B cell (primary cell): Measurements from ENCODE around the gene THADA. TPM values are rescaled to one million over a fixed set of nuclear protein-coding genes. Genes with fewer than 3 reads are reported as not detected.

ENCODE experiments used
- ATAC-seq: fragments of 200-7000 bp; cut with Tn5 transposase; one replicate; pipeline ENCODE4 v1.10.0; 2021; ENCODE audit warnings: low read depth, mild to moderate bottlenecking, moderate number of reproducible peaks, moderate library complexity
- CTCF ChIA-PET: fragments of 350-600 bp; sonication (Branson Sonifier 250); formaldehyde crosslinking; loops from one replicate; lab custom pipeline; 2021; ENCODE audit warnings: antibody characterized with exemption, inconsistent platforms; lab: Charles Lee
- POLR2A ChIA-PET: fragments of 350-600 bp; sonication (Branson Sonifier 250); formaldehyde crosslinking; loops from one replicate; lab custom pipeline; 2021; ENCODE audit warnings: antibody characterized with exemption; lab: Charles Lee
- DNase-seq: peaks from one replicate; pipeline ENCODE4 v3.0.0; 2013
- H2AFZ ChIP-seq: 2 replicates; pipeline ENCODE4 v1.6.1; 2012; ENCODE audit warnings: mild to moderate bottlenecking, low read depth, low read length; ENCODE audit not compliant: insufficient read depth, poor library complexity, severe bottlenecking
- H3K27ac ChIP-seq, 2 donors: 1 replicate in 1 of 2; 2 replicates in 1 of 2; pipeline ENCODE4 v1.5.1; 2012 to 2013; ENCODE audit warnings: low read length in 2 of 2, mild to moderate bottlenecking in 2 of 2, moderate library complexity in 1 of 2
- H3K27me3 ChIP-seq, 4 experiments: fragments of 200-600 bp in 1 of 4; sonication (generic) in 1 of 4; replicated peaks in 1 of 4; 1 replicate in 2 of 4; 2 replicates in 2 of 4; pipeline versions ENCODE4 v1.6.1 to v1.7.0; 2013 to 2016; ENCODE audit warnings: low read length in 3 of 4, mild to moderate bottlenecking in 2 of 4, mixed read lengths in 1 of 4, moderate library complexity in 1 of 4; ENCODE audit not compliant: insufficient read depth in 4 of 4, control insufficient read depth in 3 of 4; ENCODE audit errors: control extremely low read depth in 1 of 4
- H3K36me3 ChIP-seq, 2 experiments: replicated peaks in 1 of 2; 1 replicate in 1 of 2; 2 replicates in 1 of 2; pipeline versions ENCODE4 v1.6.1 to v1.7.1; 2013; ENCODE audit warnings: low read length in 1 of 2; ENCODE audit not compliant: insufficient read depth in 2 of 2, control insufficient read depth in 1 of 2; ENCODE audit errors: control extremely low read depth in 1 of 2, extremely low read depth in 1 of 2
- H3K4me1 ChIP-seq, 2 donors: fragments of 200-600 bp in 1 of 2; sonication (generic) in 1 of 2; 1 replicate in 1 of 2; 2 replicates in 1 of 2; pipeline versions ENCODE4 v1.5.1 to v1.6.1; 2013 to 2017; ENCODE audit warnings: low read length in 2 of 2; ENCODE audit not compliant: control insufficient read depth in 2 of 2, insufficient read depth in 2 of 2
- H3K4me2 ChIP-seq: replicated peaks from 2 replicates; pipeline ENCODE3; 2012; ENCODE audit warnings: mild to moderate bottlenecking, low read depth, low read length; ENCODE audit not compliant: poor library complexity, severe bottlenecking
- H3K4me3 ChIP-seq, 5 experiments: fragments of 200-600 bp in 1 of 5; sonication (generic) in 1 of 5; 1 replicate in 3 of 5; 2 replicates in 2 of 5; pipeline versions ENCODE4 v1.5.1 to v1.7.0; 2011 to 2016; ENCODE audit warnings: low read length in 4 of 5, mild to moderate bottlenecking in 4 of 5, low read depth in 2 of 5, control low read depth in 1 of 5, moderate library complexity in 1 of 5; ENCODE audit not compliant: insufficient read depth in 1 of 5; ENCODE audit errors: control extremely low read depth in 1 of 5, extremely low read depth in 1 of 5
- H3K79me2 ChIP-seq: fragments of 200-600 bp; sonication (generic); one replicate; pipeline ENCODE4 v1.6.0; 2016; ENCODE audit warnings: low read length; ENCODE audit not compliant: control insufficient read depth, insufficient read depth
- H3K9ac ChIP-seq: fragments of 200-600 bp; sonication (generic); 2 replicates; pipeline ENCODE4 v1.6.1; 2017; ENCODE audit warnings: mild to moderate bottlenecking, low read length, moderate library complexity
- H3K9me3 ChIP-seq, 3 donors: one replicate each; pipeline versions ENCODE4 v1.6.1 to v1.7.1; 2013; ENCODE audit warnings: low read length in 2 of 3; ENCODE audit not compliant: control insufficient read depth in 2 of 3, insufficient read depth in 1 of 3; ENCODE audit errors: control extremely low read depth in 1 of 3
- H4K20me1 ChIP-seq: 2 replicates; pipeline ENCODE4 v1.6.0; 2012; ENCODE audit warnings: mild to moderate bottlenecking, low read length; ENCODE audit not compliant: insufficient read depth, control insufficient read depth, poor library complexity, severe bottlenecking
- H3K27ac Mint-ChIP-seq: one replicate; pipeline ENCODE4 v1.8.0; 2021; ENCODE audit warnings: mixed read lengths
- H3K27me3 Mint-ChIP-seq: one replicate; pipeline ENCODE4 v1.8.0; 2021; ENCODE audit warnings: mixed read lengths
- H3K4me1 Mint-ChIP-seq: one replicate; pipeline ENCODE4 v1.8.0; 2021; ENCODE audit warnings: mixed read lengths
- H3K4me3 Mint-ChIP-seq: one replicate; pipeline ENCODE4 v1.8.0; 2021; ENCODE audit warnings: mixed read lengths
- H3K9me3 Mint-ChIP-seq: one replicate; pipeline ENCODE4 v1.8.0; 2022; ENCODE audit warnings: mixed read lengths; ENCODE audit not compliant: insufficient read depth
- EZH2 ChIP-seq: IDR thresholded peaks from 2 replicates; pipeline ENCODE4 v1.6.1; 2012; ENCODE audit warnings: borderline replicate concordance, low read depth, mild to moderate bottlenecking, moderate library complexity, low read length; ENCODE audit not compliant: insufficient read depth, poor library complexity, severe bottlenecking
- WGBS: methylation state at CpG from one replicate; pipeline ENCODE4 v1.1.5; 2013; ENCODE audit warnings: missing lambda C conversion rate; ENCODE audit not compliant: insufficient coverage; 5-methylcytosine and 5-hydroxymethylcytosine counted together
- intact Hi-C: fragments of 100-400 bp; cut with micrococcal nuclease; formaldehyde crosslinking; loops from one replicate; pipeline ENCODE4 v1.10.0; 2022
- polyA plus RNA-seq: library from polyadenylated mRNA; depleted of rRNA; stranded (reverse); fragments of >200 nt; gene quantifications from 2 replicates; pipeline ENCODE4 v1.2.3, GENCODE V29; 2012
- total RNA-seq, 2 donors: library from RNA; stranded (reverse); fragments of 120-200 nt in 1 of 2; gene quantifications; 1 replicate in 1 of 2; 2 replicates in 1 of 2; pipeline versions ENCODE4 v1.2.3 to v1.2.4, GENCODE V29; 2013 to 2022
- TF ChIP-seq, protein P1 (sequence below): fragments of 200-600 bp; IDR thresholded peaks from one replicate; pipeline ENCODE4 v1.8.0; 2022; ENCODE audit warnings: antibody characterized with exemption, mild to moderate bottlenecking

Gene THADA
- total and polyA plus RNA-seq, 2 donors (not counting 1 experiment from before 2014, with no cell fraction given) = 17.6 to 48.5 TPM

- POLR2A ChIA-PET = no interaction called here
- no peak for ATAC-seq
- Histone ChIP-seq H4K20me1 (no peaks in the 10 kb centered on the region), H3K27me3 (no peaks in the 10 kb centered on the region), H3K4me2 (no peak overlapping the region), H3K79me2 (no peaks in the 10 kb centered on the region), H2AFZ (no peak overlapping the region), H3K4me3 (no peak overlapping the region), H3K9ac (no peak overlapping the region), H3K27ac (no peak overlapping the region), H3K4me1 (no peaks in the 10 kb centered on the region), H3K36me3 (peaks cover under 1 to 25% of the 10 kb centered on the region in 2 experiments), H3K9me3 (no peaks in the 10 kb centered on the region)
- DNase-seq = no peak
- H3K4me1 Mint-ChIP-seq = no peaks in the 10 kb centered on the region
- intact Hi-C loops = no loop called here
- CTCF ChIA-PET = interaction anchor here (0.7 to 1.5 kb wide), 2 partner anchors 35 to 37 kb away, joined by 3 read pairs; no protein-coding TSS in a partner anchor
- H3K27ac Mint-ChIP-seq = no peak overlapping the region
- no CpG with 5 or more reads among the region's 3 CpGs for WGBS
- no peak overlapping the region for H3K4me3 Mint-ChIP-seq
- TF ChIP-seq, protein P1, sequence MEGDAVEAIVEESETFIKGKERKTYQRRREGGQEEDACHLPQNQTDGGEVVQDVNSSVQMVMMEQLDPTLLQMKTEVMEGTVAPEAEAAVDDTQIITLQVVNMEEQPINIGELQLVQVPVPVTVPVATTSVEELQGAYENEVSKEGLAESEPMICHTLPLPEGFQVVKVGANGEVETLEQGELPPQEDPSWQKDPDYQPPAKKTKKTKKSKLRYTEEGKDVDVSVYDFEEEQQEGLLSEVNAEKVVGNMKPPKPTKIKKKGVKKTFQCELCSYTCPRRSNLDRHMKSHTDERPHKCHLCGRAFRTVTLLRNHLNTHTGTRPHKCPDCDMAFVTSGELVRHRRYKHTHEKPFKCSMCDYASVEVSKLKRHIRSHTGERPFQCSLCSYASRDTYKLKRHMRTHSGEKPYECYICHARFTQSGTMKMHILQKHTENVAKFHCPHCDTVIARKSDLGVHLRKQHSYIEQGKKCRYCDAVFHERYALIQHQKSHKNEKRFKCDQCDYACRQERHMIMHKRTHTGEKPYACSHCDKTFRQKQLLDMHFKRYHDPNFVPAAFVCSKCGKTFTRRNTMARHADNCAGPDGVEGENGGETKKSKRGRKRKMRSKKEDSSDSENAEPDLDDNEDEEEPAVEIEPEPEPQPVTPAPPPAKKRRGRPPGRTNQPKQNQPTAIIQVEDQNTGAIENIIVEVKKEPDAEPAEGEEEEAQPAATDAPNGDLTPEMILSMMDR = no peak
- no peak for TF ChIP-seq EZH2
- H3K9me3 Mint-ChIP-seq = no peaks in the 10 kb centered on the region
- H3K27me3 Mint-ChIP-seq = no peaks in the 10 kb centered on the region
Measured at GRCh38 chr2:43509886-43510285, 86.0 kb downstream of the THADA start.

- Mint-ChIP-seq H3K27me3 (no peaks in the 10 kb centered on the region), H3K4me3 (no peak overlapping the region), H3K9me3 (no peaks in the 10 kb centered on the region), H3K27ac (no peak overlapping the region), H3K4me1 (no peaks in the 10 kb centered on the region)
- Histone ChIP-seq H3K27me3 (no peaks in the 10 kb centered on the region), H3K9ac (no peak overlapping the region), H3K36me3 (peaks cover 2 to 22% of the 10 kb centered on the region in 2 experiments), H3K9me3 (no peaks in the 10 kb centered on the region), H3K27ac (no peak overlapping the region), H3K79me2 (no peaks in the 10 kb centered on the region), H3K4me1 (no peaks in the 10 kb centered on the region), H3K4me2 (no peak overlapping the region), H4K20me1 (no peaks in the 10 kb centered on the region), H2AFZ (no peak overlapping the region), H3K4me3 (no peak overlapping the region)
- no peak for DNase-seq
- intact Hi-C loops = no loop called here
- no peak for ATAC-seq
- CTCF ChIA-PET = no interaction called here
- no CpG with 5 or more reads among the region's 3 CpGs for WGBS
- TF ChIP-seq, protein P1 = no peak
- TF ChIP-seq EZH2 = no peak
- POLR2A ChIA-PET = no interaction called here
Measured at GRCh38 chr2:43508209-43508608, 87.6 kb downstream of the THADA start.
